GM12874 (cell line): ENCODE results near the gene HTR1A.

Experiments used
- TF ChIP-seq, protein P1 (sequence below): IDR thresholded peaks from 2 replicates; pipeline ENCODE4 v1.5.1; 2011; ENCODE audit warnings: low read depth, mild to moderate bottlenecking, control low read depth, low read length, moderate library complexity; ENCODE audit not compliant: insufficient read depth

HTR1A gene

DNA sequence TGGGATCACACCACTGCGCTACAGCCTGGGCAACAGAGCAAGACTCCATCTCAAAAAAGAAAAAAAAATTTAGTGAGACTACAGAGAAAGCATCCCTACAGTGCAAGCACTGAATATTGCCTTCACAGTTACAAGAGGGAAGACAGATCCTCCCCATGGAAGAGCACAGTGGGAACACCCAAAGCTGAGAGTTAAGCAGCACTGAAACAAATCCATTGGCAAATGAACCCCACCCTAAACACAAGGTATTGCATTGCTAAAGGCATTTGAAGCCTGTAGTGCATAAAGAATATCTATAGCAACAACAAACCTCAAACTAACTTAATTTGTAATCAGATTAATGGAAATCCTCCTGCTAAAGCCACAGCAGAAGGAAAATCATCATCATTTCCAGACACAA lies 27.1 kb downstream of the HTR1A start:
- TF ChIP-seq, protein P1, sequence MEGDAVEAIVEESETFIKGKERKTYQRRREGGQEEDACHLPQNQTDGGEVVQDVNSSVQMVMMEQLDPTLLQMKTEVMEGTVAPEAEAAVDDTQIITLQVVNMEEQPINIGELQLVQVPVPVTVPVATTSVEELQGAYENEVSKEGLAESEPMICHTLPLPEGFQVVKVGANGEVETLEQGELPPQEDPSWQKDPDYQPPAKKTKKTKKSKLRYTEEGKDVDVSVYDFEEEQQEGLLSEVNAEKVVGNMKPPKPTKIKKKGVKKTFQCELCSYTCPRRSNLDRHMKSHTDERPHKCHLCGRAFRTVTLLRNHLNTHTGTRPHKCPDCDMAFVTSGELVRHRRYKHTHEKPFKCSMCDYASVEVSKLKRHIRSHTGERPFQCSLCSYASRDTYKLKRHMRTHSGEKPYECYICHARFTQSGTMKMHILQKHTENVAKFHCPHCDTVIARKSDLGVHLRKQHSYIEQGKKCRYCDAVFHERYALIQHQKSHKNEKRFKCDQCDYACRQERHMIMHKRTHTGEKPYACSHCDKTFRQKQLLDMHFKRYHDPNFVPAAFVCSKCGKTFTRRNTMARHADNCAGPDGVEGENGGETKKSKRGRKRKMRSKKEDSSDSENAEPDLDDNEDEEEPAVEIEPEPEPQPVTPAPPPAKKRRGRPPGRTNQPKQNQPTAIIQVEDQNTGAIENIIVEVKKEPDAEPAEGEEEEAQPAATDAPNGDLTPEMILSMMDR: no peak

DNA sequence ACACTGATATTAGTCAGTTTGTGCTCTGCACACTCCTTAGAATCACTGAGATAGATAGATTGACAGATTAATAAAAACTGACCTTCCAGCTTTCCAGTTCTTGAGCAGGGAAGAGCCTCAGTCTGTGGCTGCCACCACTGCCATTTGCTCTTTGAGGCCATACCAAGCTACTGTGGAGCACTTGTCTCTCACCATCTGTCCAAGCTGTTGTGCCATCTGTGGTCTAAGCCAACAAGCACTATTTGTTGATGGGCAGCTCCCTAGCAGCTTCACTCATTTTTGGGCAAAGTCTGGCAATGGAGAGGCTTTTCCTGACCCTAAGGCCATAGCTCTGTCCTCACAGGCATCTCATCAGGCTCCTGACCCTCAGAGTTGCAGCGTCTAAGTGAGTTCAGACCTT lies 30.4 kb downstream of the HTR1A start:
- TF ChIP-seq, protein P1: no peak

DNA sequence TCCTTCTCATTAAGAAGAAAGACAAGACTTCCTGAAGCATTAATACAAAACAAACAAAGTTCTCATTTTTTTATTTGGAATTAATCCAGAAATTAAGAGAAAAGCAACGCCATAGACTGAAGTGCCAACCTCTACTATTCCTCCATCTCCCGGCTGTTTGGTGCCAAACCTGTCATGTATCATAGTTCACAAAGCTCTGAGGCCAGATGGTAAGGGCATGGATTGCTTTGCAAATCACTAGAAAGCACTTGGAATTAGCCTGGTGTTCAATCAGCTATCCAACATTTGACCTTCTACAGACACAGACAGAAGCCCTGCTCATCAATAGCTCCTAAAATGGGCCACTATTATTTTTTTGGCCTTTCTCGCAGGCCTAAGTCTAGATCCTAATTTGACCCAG lies 33.8 kb downstream of the HTR1A start:
- TF ChIP-seq, protein P1: no peak

DNA sequence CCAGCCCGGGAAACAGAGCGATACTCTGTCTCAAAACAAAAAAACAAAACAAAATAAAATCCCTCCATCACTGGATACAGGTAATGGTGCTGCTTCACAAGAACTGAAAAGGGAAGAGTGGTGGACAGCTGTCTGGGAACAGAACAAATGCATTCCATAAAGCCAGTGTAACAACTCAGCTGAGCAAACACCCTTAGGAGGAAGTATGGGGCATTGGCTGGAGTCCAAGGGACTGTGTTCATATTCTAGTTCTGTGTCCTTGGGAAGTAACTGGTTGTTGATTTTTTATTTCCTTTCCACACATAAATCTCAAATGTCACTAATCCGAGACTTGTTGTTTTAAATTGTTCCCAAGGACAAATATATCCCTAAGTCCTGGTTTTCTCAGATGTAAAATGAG lies 38.3 kb downstream of the HTR1A start:
- TF ChIP-seq, protein P1: no peak

DNA sequence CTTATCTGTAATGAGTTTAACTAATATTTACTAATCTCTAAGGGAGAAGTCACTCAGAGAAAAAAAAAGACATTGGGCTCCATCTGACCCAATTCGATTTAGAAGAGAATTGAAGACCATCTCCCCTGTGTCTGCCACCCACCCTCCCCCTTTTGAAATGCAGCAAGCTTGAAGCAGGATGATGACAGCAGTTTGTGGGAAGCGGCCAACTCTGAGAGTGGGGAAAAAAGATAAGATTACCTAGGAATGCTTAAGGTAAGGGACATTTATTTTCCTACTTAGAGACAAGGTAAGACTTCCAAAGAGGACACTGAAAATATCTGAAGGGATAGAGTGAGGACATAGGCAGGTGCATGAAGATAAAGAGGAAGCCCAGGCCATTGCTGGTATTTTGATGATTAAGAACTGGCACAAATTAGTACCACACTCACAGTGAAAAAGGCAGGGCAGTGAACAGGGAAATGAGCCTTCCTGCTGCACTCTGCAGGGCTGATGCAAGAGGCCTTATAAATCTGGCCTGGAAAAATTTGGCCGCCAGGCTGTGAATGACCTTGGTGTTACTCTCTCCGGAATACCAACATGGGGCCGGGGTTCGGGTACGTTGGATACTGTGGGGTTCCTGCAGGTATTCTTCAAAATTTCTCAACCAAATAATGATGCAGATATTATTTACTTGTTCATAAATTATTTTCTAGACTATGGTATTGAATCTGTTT lies 42.3 kb downstream of the HTR1A start:
- TF ChIP-seq, protein P1: no peak

DNA sequence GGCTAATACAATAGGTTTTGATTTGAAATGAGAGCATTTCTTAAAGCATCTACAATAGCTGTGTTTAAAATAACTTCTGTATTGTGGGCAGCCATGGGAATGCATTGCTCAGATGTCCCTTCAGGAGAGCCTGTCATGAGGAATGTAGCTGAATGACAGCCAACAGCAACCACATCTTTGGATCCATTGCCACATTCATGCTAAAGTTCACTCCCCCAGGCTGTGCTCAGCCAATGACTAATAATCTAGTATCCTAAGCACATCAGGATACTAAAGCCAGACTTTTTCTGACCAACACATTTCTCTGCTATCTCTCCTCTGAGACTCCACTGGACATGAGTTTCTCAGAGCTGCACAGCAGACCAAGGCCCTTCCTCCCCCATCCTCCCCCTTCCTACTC lies 45.5 kb downstream of the HTR1A start:
- TF ChIP-seq, protein P1: no peak

DNA sequence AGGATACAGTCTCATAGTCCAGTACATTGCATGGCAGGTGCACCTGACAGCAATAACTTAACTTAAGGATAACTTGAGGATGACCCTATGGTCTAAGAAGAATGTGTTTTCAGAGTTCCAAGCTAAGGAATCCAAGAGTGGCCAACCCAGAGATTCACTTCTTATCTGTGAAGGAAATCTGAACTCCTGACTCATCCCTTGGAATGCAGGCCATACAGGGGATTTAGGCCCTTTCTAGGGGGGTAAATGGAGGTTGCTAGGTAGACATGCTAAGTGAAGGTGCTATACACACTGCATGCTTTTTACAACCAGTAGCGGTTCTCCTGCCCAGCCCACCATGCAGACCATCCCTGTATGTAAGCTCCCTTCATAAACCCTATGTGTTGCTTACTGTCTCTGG lies 50.4 kb downstream of the HTR1A start:
- TF ChIP-seq, protein P1: no peak
